GM18505 (cell line): ENCODE data around the gene FMN1.

ENCODE experiments used
- ATAC-seq: cut with Tn5 transposase; IDR thresholded peaks from one replicate; pipeline ENCODE4 v1.9.1; 2021; ENCODE audit not compliant: unreplicated experiment
- POLR2A ChIP-seq: IDR thresholded peaks from 4 replicates; pipeline ENCODE4 v1.6.1; 2011; ENCODE audit warnings: borderline replicate concordance; ENCODE audit not compliant: insufficient read depth, insufficient read length; ENCODE audit errors: extremely low read depth

Gene FMN1

DNA sequence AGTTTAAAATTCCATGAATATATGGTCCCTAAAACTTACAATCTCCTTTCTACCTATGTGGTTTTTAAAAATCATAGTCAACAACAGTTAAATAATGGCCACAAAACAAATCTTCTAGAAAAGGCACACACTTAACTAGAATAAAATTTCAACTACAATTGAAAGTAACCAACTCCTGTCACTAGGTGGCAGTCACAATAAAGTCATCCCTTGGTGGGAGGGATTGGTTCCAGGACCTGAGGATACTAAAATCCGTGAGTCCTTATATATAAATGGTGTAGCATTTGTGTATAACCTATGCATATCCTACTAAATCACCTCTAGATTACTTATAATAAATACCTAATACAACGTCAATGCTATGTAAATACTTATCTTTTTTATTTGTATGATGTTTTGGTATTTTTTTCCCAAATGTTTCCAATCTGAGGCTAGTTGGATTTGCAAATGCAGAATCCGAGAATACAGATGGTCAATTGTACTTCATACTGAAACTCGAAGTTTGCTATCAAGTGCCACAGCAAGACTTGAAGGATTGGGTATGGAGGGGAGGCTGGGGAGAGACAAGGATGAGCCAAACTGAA lies 172.6 kb downstream of the FMN1 start:
- TF ChIP-seq POLR2A, result no peak
- no peak for ATAC-seq

DNA sequence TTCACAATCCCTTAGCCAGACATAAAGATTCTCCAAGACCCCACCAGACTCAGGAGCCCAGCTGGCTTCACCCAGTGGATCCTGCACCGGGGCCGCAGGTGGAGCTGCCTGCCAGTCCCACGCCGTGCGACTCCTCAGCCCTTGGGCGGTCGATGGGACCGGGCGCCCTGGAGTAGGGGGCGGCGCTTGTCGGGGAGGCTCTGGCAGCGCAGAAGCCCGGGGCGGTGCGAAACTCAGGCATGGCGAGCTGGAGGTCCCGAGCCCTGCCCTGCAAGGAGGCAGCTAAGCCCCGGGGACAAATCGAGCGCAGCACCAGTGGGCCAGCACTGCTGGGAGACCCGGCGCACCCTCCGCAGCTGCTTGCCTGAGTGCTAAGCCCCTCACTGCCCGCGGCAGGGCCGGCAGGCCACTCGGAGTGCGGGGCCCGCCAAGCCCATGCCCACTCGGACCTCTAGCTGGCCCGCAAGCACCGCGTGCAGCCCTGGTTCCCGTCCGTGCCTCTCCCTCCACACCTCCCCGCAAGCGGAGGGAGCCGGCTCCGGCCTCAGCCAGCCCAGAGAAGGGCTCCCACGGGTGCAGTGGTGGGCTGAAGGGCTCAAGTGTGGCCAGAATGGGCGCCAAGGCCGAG lies 175.0 kb downstream of the FMN1 start:
- no peak for TF ChIP-seq POLR2A
- no peak for ATAC-seq

DNA sequence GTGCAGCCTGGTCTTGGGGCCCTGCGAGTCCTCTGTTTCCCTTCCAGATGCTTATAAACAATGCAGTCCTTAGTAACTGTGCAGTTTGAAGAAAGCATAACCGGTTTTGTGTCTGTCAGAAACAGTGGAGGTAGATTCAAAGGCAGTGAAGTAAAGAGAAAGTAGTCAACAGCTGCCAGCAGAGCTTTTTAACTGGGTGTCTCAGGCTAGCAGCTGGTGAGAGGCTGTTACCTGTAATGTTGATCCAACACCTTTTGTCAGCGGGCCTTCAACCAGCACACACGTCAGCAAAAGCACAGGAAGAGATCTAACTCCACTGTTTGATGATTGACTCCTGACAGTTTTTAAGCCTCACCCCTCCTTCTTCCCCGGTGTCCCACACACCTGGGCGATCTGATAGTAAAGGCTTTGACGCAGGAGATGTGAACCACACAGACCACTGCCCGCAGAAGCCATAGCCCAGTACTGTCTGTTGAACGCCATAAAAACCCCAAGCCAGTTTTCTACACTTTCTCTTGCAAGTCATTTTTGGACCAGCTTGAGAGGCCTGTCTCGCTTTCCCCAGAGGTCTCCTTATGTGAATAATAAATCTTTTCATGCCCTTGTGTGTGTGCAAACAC lies 178.0 kb downstream of the FMN1 start:
- no peak for ATAC-seq

DNA sequence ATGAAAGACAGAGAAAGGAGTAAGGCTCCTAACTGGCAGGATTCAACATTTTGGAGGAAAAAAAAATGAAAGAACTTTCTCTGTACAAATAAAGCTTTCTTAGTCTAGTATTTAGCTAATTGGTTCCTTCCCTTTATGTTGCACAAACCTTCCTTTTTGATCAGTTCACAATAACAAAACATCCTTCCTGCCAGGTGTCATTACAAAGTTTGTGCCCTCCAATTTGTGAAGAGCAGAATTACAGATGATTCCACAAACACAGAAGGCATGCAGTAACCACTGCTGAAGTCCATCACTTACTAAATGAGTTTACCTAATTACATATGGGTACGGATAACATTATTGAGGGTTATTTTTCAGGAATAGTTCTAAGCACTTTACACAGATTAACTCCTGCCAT lies 179.9 kb downstream of the FMN1 start:
- no peak for TF ChIP-seq POLR2A
- no peak for ATAC-seq

More for the DNA sequence above, 178.0 kb downstream of the FMN1 start:
- TF ChIP-seq POLR2A, result no peak

DNA sequence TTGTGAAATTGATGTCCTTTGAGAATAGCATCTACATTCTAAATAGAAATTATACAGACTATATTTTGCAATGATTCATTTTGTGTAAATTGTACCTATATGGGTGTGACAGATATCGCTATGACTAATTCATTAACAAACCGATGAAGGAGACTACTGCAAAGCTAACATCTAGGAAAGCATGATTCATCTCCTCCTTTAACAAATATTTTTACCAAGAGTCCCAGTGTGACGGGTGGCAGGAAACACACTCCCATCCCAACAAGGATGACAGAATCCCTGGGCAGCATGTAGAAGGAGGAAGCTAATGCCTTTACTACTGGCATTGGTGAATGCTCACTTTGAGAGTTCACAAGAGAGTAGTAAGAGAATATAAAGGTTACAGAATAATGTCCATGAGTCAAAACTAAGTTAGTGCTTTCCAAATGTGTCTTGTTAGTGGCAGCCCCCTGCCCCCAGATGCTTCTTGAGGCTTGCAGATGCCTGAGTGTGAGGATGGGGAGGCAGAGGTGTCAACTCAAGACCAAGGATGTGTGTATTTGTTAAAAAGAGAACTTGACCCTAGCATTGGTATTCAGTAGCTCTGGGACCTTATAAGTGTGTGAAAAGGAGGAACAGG lies 180.6 kb downstream of the FMN1 start:
- ATAC-seq, result no peak
- TF ChIP-seq POLR2A, result no peak

DNA sequence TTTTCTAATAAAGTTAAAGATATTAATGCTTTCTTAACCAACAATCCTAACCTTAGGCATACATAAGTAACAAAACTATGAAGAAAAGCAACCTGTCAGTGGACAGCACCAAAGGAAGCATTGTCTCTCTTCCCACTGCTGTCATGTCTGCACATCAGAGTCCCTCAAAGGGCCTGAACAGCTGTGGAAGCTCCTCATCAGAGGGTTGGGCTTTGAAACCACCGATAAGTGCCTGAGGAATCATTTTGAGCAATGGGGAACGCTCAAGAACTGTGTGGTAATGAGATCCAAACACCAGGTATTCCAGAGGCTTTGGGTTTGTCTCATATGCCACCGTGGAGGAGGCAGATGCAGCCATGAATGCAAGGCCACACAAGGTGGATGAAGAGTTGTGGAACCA lies 182.5 kb downstream of the FMN1 start:
- no peak for TF ChIP-seq POLR2A

DNA sequence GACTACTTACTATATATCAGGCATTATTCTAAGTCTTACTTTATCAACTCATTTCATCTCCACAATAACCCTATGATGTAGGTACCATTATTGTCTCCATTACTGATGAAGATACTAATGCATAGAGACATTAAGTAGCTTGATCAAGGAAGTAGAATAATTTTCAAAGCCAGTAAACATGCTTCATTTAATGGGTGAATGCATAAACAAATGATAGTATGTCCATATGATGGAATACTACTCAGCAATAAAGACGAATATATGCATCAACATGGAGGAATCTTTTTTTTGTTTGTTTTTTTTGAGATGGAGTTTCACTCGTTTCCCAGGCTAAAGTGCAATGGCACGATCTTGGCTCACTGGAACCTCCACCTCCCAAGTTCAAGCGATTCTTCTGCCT lies 184.9 kb downstream of the FMN1 start:
- no peak for TF ChIP-seq POLR2A
- ATAC-seq, result no peak

More for the DNA sequence above, 182.5 kb downstream of the FMN1 start:
- no peak for ATAC-seq

DNA sequence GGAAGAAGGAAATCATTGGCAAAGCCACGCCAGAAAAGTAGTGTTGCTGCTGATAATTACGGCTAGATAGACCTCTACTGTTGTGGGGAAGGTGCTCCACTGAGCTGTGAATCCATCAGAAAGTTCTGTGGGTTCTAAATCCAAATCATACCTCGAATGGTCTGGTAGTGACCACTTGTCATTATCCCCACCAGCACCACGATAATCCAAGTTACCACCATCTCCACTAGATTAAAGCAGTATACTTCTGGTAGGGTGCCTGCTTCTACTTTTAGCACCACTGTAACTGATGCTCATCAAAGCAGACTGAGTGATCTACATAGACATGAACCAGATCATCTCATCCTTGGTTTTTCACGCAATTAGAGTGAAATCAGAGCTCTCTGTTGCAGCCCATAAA lies 185.5 kb downstream of the FMN1 start:
- no peak for TF ChIP-seq POLR2A
- no peak for ATAC-seq

DNA sequence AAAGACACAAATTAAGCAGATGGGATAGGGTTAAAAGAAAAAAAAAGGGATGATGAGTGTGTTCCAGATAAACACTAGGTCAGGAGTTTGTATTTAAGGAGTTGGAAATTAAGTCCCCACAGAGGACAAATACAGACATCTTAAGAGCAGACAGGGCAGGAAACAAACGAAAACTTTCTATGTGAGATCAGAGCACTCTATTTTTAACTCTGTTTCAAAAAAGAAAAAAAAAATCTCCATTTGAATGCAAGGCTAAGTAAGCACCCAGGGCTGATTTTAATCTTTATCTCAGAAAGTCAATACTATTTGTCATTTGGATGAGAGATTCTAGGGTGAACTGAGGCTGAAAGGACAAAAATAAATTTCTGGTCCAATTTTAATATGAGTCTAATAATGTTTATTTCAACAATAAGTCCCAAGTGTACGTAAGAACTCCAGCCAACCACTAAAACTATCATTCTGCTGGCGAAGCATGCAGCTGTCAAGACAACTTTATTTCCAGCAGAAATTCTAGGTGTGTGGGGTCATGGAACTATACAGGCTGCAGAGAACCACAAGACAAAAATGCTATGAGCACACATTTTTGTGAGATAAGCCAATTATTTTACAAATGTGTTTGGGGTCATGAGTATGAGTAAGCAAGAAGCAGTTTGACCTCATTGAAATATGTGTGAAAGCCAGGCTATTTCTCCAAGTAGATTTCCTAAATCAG lies 186.1 kb downstream of the FMN1 start:
- no peak for ATAC-seq
- TF ChIP-seq POLR2A, result no peak

DNA sequence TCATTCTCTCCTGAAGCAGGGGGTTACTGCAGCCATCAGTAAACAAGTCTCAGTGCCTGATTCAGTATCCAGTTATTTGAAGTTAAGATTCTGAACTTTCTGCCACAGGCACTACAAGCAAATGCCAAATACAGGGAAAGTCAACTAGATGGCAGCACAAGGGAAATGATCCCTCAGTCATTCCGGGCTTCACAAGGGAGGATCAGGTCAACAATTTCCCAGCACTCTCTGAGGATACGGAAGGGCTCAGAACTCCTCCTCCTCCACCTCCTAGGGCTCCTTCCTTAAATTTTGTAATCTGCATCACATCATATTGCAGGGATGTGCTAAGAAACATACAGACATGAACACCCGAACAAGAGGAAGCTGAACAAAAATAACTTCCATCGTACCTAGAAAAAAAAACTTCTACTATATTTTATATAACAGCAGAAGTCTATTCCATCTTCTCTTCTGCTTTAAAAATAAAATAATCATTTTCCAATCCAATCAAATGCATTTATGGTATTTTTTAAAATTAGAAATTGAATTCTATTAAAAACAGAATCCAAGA lies 187.1 kb downstream of the FMN1 start:
- no peak for ATAC-seq
- TF ChIP-seq POLR2A, result no peak

DNA sequence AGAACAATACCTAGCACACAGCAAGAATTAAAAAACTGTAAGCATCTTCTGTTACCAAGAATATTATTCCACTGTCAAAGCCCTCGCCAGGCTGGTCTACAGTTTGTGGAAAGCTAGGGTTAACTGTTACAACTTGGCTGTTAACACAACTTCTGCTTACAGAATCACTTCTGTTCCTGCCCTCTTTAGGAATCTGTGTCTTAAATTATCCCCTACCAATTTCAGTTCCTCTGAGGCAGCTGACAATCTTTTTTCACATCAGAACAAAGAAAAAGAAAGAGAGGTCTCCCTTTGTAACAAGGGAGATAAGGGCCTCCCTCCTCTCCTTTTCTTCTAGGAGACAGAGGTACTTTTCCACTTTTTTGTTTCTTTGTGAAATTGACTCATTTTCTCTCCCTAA lies 188.9 kb downstream of the FMN1 start:
- ATAC-seq, result no peak
- no peak for TF ChIP-seq POLR2A

DNA sequence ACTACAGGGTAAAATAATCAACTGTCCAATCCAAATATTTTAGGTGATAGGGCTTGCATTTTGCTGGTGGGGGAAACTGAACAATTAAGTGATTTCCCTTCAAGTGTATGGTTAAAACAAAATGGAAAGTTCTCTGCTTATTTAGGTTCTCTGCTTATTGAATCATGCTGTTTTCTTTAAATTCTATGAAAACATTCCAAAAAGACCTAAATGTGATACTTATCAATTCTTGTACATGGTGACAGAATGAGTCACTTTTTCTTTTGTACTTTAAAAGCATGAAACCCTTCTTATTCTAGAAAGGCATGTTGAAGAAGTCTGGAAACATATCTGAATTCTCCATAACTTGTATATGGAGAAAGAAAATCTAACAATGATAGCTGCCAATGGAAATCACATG lies 192.6 kb downstream of the FMN1 start:
- no peak for TF ChIP-seq POLR2A
- no peak for ATAC-seq
